IPS-20b (cell line): ENCODE measurements around the gene PSMA8.
"Not testable (repeated sequence)": the region's sequence is repeated elsewhere in the genome, so short reads cannot be mapped to it uniquely, and the experiment has no call there.

Experiments used
- H3K27ac ChIP-seq: one replicate; pipeline ENCODE4 v1.5.1; 2013; ENCODE audit warnings: low read length
- H3K27me3 ChIP-seq: 2 replicates; pipeline ENCODE4 v1.6.1; 2013; ENCODE audit warnings: mild to moderate bottlenecking, low read length, inconsistent platforms; ENCODE audit not compliant: insufficient read depth
- H3K36me3 ChIP-seq: 2 replicates; pipeline ENCODE4 v1.6.1; 2013; ENCODE audit warnings: low read depth, mild to moderate bottlenecking, inconsistent platforms, low read length, moderate library complexity; ENCODE audit not compliant: insufficient read depth
- H3K4me1 ChIP-seq: 2 replicates; pipeline ENCODE4 v1.6.1; 2013; ENCODE audit warnings: mild to moderate bottlenecking, control low read depth, inconsistent platforms, low read length, moderate library complexity; ENCODE audit not compliant: insufficient read depth
- H3K4me3 ChIP-seq: 2 replicates; pipeline ENCODE4 v1.5.1; 2013; ENCODE audit warnings: mild to moderate bottlenecking, low read length, inconsistent platforms
- H3K9ac ChIP-seq: 2 replicates; pipeline ENCODE4 v1.6.1; 2013; ENCODE audit warnings: low read depth, mild to moderate bottlenecking, inconsistent platforms, low read length, moderate library complexity
- H3K9me3 ChIP-seq: 2 replicates; pipeline ENCODE4 v1.6.1; 2013; ENCODE audit warnings: mild to moderate bottlenecking, low read depth, low read length, inconsistent platforms; ENCODE audit not compliant: insufficient read depth

Gene PSMA8

DNA sequence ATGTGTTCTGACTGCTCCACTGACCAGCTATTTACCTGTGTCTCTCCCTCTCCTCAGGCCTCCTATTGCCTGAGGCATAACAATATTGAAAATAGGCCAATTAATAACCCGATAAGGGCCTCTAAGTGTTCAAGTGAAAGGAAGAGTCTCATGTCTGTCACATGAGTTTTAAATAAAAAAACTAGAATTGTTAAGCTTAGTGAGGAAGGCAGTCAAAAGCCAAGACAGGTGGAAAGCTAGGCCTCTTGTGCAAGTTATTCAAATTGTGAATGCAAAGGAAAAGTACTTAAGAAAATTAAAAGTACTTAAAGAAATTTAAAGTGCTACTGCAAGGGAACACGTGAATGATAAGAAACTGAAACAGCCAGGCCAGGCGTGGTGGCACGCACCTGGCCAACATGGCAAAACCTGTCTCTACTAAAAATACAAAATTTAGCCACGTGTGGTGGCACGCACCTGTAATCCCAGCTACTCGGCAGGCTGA lies 47.7 kb downstream of the PSMA8 start:
- no peaks in the 10 kb centered on the region for H3K9me3 ChIP-seq
- no peaks in the 10 kb centered on the region for H3K4me1 ChIP-seq
- no peaks in the 10 kb centered on the region for H3K27me3 ChIP-seq
- no peak overlapping the region for H3K4me3 ChIP-seq
- no peaks in the 10 kb centered on the region for H3K36me3 ChIP-seq
- no peak overlapping the region for H3K9ac ChIP-seq
- no peak overlapping the region for H3K27ac ChIP-seq

DNA sequence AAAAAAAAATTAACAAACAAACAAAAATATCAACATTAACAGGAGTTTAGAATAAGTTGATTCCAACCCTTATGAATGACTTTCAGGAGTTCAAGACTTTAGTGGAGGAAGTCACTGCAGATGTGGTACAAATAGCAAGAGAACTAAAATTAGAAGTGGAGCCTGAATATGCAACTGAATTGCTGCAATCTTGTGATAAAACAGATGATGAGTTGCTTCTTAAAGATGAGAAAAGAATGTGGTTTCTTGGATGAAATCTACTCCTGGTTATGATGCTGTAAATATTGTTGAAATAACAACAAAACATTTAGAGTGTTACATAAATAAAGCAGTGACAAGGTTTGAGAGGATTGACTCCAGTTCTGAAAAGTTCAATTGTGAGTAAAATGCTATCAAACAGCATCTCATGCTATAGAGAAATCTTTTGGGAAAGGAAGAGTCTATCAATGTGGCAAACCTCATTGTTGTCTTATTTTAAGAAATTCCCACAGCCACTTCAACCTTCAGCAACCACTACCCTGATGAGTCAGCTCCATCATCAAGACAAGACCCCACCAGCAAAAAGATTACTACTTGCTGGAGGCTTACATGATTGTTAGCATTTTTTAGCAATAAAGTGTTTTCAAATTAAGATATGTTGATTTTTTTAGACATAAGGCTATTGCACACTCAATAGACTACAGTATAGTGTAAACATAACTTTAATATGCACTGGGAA lies 49.9 kb downstream of the PSMA8 start:
- no peak overlapping the region for H3K4me3 ChIP-seq
- no peaks in the 10 kb centered on the region for H3K36me3 ChIP-seq
- H3K9ac ChIP-seq = no peak overlapping the region
- H3K9me3 ChIP-seq = no peaks in the 10 kb centered on the region
- no peaks in the 10 kb centered on the region for H3K4me1 ChIP-seq
- no peaks in the 10 kb centered on the region for H3K27me3 ChIP-seq
- no peak overlapping the region for H3K27ac ChIP-seq

DNA sequence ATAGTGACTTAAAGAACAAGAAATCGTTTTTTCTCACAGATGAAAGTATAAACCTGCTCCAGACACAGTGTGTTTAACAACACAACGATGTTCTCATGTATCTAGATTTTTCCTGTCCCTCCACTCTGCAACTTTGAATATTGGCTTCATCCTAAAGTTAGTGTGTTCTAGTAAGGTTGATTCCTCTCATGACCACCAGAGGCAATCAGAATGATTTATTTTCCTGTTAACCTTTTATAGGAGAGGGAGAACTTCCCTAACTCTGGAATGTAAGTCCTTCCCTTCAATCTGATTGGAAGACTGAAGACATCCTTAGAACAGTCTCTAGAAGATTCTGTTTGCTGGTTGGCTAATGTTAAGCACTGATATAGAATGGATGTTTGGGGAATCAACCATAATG lies 51.6 kb downstream of the PSMA8 start:
- H3K9ac ChIP-seq = no peak overlapping the region
- no peaks in the 10 kb centered on the region for H3K4me1 ChIP-seq
- no peaks in the 10 kb centered on the region for H3K36me3 ChIP-seq
- H3K9me3 ChIP-seq = no peaks in the 10 kb centered on the region
- no peaks in the 10 kb centered on the region for H3K27me3 ChIP-seq
- no peak overlapping the region for H3K4me3 ChIP-seq
- no peak overlapping the region for H3K27ac ChIP-seq

DNA sequence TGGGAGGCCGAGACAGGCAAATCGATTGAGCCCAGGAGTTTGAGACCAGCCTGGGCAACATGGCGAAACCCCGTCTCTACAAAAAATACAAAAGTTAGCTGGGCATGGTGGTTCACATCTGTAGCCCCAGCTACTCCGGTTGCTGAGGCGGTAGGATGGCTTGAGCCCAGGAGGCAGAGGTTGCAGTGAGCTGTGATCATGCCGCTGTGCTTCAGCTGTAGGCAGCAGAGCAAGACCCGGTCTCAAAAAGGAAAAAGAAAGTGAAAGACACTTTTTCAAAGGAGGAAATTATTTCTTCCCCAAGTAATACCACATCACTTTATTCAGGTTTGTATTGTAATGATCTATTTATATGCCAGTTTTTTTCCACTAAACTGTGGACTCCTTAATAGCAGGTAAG lies 56.8 kb downstream of the PSMA8 start:
- no peaks in the 10 kb centered on the region for H3K27me3 ChIP-seq
- H3K9me3 ChIP-seq = no peaks in the 10 kb centered on the region
- H3K36me3 ChIP-seq = no peaks in the 10 kb centered on the region
- H3K4me3 ChIP-seq = no peak overlapping the region
- no peak overlapping the region for H3K9ac ChIP-seq
- H3K27ac ChIP-seq = no peak overlapping the region
- no peaks in the 10 kb centered on the region for H3K4me1 ChIP-seq

DNA sequence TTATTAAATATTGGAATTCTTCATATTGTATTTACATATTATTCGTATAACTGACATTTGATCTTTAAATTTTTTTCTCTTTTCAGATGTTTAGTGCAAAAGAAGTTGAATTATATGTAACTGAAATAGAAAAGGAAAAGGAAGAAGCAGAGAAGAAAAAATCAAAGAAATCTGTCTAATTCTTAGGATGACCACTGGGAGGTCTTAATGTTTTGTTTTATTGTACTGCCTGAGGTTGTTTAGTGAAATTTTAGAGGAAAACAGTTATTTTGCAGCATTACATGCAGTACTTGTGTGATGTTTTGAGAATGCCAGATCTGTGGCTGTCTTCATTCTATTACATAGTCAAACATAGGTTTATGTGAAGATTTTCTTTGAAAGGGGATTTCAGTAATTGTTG lies 58.6 kb downstream of the PSMA8 start:
- H3K9me3 ChIP-seq = no peaks in the 10 kb centered on the region
- no peaks in the 10 kb centered on the region for H3K27me3 ChIP-seq
- H3K27ac ChIP-seq = no peak overlapping the region
- H3K9ac ChIP-seq = no peak overlapping the region
- no peaks in the 10 kb centered on the region for H3K36me3 ChIP-seq
- no peaks in the 10 kb centered on the region for H3K4me1 ChIP-seq
- H3K4me3 ChIP-seq = no peak overlapping the region

DNA sequence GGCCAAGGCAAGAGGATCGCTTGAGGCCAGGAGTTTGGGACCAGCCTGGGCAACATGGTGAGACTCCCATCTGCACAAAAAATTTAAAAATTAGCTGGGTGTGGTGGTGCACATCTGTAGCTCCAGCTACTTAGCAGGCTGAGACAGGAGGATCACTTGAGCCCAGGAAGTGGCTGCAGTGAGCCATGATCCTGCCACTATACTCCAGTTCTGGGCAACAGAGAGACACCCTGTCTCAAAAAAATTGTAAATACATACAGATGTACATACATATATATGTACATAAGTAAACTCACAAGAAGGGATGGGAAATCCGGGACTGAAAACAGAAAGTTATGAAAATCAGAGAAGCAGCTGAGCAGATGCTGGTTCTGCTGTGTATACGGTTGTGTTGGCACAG lies 62.9 kb downstream of the PSMA8 start:
- Histone ChIP-seq H3K4me3 (no peak overlapping the region), H3K36me3 (no peaks in the 10 kb centered on the region), H3K9ac (no peak overlapping the region), H3K4me1 (no peaks in the 10 kb centered on the region), H3K27ac (no peak overlapping the region), H3K9me3 (no peaks in the 10 kb centered on the region; the same call in 1 of the 2 replicates), H3K27me3 (no peaks in the 10 kb centered on the region)

DNA sequence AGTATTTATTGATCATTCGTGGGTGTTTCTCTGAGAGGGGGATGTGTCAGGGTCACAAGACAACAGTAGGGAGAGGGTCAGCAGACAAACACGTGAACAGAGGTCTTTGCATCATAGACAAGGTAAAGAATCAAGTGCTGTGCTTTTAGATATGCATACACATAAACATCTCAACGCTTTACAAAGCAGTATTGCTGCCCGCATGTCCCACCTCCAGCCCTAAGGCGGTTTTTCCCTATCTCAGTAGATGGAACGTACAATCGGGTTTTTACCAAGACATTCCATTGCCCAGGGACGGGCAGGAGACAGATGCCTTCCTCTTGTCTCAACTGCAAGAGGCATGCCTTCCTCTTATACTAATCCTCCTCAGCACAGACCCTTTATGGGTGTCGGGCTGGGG lies 68.3 kb downstream of the PSMA8 start:
- H3K9me3 ChIP-seq, H3K27ac ChIP-seq, H3K4me3 ChIP-seq, H3K4me1 ChIP-seq, H3K36me3 ChIP-seq, H3K27me3 ChIP-seq, H3K9ac ChIP-seq: not testable (repeated sequence)

DNA sequence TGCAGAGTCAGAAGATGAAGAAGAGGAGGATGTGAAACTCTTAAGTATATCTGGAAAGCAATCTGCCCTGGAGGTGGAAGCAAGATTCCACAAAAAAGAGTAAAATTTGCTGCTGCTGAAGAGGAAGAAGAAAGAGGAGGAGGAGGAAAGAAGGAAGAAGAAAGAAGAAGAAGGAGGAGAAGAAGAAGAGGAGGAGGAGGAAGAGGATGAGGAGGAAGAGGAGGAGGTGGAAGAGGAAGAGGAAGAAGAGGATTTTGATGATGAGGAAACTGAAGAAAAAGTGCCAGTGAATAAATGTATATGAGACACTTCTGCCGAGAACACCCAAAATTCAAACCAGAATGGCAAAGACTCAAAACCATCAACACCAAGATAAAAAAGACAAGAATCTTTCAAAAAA lies 71.6 kb downstream of the PSMA8 start:
- Histone ChIP-seq H3K9me3 (no peaks in the 10 kb centered on the region; the same call in 1 of the 2 replicates), H3K4me3 (no peak overlapping the region), H3K27ac (no peak overlapping the region), H3K9ac (no peak overlapping the region), H3K27me3 (no peaks in the 10 kb centered on the region), H3K4me1 (no peaks in the 10 kb centered on the region), H3K36me3 (no peaks in the 10 kb centered on the region)

DNA sequence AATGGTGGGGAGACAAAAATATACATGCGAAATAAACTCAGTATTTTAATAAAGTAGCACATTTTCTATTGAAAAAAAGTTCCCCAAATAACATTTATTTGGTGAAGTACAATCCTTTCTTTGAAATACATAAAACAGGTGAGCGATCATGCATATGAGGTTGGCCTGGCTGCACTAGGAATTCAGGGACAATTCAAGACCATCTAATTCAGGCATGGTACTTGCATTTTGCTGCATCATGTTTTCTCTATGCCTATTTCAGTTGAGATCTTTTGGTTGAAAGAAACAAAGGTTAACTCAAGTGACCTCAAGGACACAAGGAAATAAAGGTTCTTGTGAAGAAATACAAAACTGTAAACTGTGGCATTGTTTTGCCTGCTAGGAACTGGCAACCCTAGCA lies 72.8 kb downstream of the PSMA8 start:
- Histone ChIP-seq H3K27me3 (no peaks in the 10 kb centered on the region), H3K4me3 (no peak overlapping the region), H3K36me3 (no peaks in the 10 kb centered on the region), H3K9ac (no peak overlapping the region), H3K27ac (no peak overlapping the region), H3K4me1 (no peaks in the 10 kb centered on the region), H3K9me3 (no peaks in the 10 kb centered on the region)

DNA sequence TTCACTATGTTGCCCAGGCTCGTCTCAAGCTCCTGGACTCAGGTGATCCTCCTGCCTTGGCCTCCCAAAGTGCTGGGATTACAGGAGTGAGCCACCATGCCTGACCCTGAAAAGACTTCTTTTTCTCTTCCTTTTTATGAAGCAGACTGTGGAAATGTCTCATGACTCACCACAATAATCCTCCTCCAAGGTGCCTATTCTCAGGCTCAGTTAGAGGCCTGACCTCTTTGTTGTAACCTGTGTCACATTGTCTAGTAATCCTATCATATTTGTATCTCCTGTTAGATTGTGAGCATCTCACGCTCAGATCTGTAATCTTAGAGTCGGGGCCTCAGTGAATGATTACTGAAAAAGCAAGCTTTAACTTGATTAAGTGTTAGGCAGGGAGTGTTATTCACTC lies 74.3 kb downstream of the PSMA8 start:
- no peak overlapping the region for H3K4me3 ChIP-seq
- no peaks in the 10 kb centered on the region for H3K36me3 ChIP-seq
- H3K9me3 ChIP-seq = no peaks in the 10 kb centered on the region
- no peaks in the 10 kb centered on the region for H3K4me1 ChIP-seq
- H3K9ac ChIP-seq = no peak overlapping the region
- H3K27me3 ChIP-seq = no peaks in the 10 kb centered on the region
- H3K27ac ChIP-seq = no peak overlapping the region

DNA sequence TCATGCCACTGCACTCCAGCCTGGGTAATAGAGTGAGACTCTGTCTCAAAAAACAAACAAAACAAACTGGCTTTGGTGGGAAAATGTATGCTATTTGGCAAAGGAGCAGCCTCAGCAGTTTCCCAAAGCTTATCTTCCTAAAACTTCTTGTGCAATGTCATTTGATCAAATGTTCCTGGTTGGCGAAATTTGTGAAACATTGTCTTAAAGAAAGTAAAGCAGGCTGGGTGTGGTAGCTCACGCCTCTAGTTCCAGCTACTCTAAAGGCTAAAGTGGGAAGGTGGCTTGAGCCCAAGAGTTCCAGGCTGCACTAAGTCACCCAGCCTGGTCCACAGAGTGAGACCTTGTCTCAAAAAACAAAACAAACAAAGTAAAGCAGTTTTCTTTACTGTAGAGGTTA lies 75.3 kb downstream of the PSMA8 start:
- Histone ChIP-seq H3K27ac (no peak overlapping the region), H3K9me3 (no peaks in the 10 kb centered on the region), H3K9ac (no peak overlapping the region), H3K4me3 (no peak overlapping the region), H3K4me1 (no peaks in the 10 kb centered on the region), H3K27me3 (no peaks in the 10 kb centered on the region), H3K36me3 (no peaks in the 10 kb centered on the region)

DNA sequence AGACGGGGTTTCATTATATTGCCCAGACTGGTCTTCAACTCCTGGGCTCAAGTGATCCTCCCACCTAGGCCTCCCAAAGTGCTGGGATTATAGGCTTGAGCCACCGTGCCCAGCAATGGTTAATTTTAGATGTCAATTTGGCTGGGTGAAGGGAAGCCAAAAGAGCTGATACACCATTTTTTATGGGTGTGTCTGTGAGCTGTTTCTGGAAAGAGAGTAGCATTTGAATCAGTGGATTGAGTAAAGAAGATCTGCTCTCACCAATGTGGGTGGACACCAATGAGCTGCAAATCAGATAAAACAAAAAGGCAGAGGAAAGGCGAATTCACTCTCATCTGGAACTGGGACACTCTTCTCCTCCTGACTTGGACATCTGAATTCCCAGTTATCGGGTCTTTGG lies 76.5 kb downstream of the PSMA8 start:
- H3K9ac ChIP-seq = no peak overlapping the region
- H3K27me3 ChIP-seq = no peaks in the 10 kb centered on the region
- no peaks in the 10 kb centered on the region for H3K9me3 ChIP-seq
- H3K27ac ChIP-seq = no peak overlapping the region
- no peak overlapping the region for H3K4me3 ChIP-seq
- H3K4me1 ChIP-seq = no peaks in the 10 kb centered on the region
- H3K36me3 ChIP-seq = no peaks in the 10 kb centered on the region
